Stimulated activated CD8-positive, alpha-beta memory T cell treated with anti-CD3 and anti-CD28 coated beads, Interleukin-7, amount 100 ng/mL, for 4 hours (primary cell): ENCODE data around the gene GAREM1.
"Not testable (repeated sequence)": the region's sequence is repeated elsewhere in the genome, so short reads cannot be mapped to it uniquely, and the experiment has no call there.

Experiments used
- DNase-seq, 2 donors: peaks; one replicate each; pipeline ENCODE4 v3.0.0-alpha.2; 2020; ENCODE audit warnings: low read depth in 2 of 2

The GAREM1 gene

DNA sequence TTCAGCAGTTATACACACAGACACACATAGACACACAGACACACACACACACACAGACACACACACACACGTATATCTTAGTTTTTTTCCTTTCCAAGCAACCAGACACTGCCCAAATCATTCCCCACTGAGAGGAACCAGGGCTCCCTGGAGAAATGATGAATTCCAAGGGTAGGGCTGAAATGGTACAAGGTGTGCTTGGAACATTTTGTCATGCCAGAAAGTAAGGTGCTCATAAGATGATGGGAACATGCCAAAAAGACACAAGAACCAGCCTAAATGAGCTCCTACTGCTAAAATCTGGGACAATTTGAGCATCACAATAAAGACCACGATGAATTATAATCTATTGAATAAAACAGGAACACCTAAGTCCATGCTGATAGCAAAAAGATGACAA lies 177.6 kb downstream of the GAREM1 start:
- no peak for DNase-seq

DNA sequence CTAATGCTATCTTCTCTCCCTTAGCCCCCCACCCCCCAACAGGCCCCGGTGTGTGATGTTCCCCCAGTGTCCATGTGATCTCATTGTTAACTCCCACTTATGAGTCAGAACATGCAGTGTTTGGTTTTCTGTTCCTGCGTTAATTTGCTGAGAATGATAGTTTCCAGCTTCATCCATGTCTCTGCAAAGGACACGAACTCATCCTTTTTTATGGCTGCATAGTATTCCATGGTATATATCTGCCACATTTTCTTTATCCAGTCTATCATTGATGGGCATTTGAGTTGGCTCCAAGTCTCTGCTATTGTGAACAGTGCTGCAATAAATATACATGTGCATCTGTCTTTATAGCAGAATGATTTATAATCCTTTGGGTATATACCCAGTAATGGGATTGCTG lies 179.1 kb downstream of the GAREM1 start:
- not testable (repeated sequence) for DNase-seq

DNA sequence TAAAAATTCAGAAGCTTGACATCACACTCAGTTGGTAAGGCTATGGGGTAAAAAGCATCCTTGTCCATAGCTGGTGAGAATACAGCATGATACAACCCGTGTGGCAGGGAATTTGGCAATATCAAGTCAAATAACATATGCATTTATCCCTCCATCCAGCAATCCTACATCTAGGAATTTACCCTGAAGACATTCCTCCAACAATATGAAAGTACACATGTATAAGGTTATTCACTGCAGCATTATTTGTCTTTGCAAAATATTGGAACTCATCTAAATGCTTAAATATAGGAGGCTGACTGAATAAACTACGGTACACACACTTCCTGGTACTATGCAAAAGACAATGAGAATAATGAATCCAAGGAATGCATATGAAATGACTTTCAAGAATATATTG lies 179.9 kb downstream of the GAREM1 start:
- no peak for DNase-seq

DNA sequence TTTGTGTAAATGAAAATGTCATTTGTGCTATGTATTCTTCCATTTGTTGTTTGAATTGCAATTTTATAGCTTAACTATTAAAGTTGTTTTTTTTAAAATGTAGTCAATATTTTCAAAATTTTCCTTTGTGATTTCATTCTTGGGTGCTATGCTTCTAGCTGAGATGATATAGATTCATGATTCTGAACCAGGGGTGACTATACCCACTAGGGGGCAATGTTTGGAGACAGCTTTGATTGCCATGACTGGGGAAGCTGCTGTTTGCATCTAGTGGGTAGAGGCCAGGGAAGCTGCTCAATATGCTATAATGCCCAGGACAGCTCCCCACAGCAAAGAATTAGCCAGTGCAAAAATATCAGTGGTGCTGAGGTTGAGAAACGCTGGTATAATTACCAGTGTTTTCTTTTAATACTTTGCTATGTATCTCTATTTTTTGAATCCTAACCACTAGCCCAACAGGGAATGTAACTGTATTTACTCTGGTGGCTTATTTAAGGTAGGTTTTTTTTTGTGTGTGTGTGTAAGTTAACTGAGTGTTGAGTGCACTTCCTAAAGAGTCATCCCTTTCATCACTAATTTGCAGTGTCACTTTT lies 181.1 kb downstream of the GAREM1 start:
- DNase-seq, result no peak

DNA sequence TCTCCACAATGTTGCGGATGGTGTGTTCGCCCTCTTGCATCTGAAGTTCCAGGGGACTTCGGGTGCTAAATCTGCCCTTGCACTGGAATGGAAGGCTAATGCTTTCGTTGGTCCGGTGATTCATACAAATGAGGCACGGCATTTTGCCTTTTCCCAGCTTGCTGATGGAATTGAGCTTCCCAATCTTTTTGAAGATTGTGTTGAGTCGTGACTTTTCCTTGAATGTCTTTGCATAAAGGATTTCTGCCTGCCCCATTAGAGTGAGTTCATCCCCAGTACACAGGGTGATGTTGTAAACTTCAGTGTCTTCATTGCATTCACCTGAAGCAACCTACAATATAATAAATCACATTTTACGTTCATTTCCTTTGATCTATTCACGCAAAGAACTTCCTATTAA lies 182.8 kb downstream of the GAREM1 start:
- no peak for DNase-seq

DNA sequence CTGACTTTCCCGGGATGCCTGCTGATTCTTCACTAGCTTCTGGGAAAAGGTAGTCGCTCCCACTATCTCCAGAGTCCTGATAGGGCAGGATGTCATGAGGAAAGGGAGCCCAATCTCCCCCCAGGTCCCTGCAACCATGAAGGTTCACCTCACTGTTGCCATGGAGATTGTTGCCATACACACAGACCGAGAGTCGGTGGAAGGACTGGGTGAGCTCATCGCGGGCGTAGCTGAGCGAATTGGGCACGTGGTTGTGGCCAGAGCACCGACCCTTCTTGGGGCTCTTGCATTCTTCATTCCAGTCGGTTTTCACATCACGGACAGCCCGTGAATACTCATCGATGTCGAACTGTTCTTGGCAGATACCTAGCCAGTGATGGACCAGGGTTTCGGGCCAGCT lies 183.4 kb downstream of the GAREM1 start:
- DNase-seq, result no peak

DNA sequence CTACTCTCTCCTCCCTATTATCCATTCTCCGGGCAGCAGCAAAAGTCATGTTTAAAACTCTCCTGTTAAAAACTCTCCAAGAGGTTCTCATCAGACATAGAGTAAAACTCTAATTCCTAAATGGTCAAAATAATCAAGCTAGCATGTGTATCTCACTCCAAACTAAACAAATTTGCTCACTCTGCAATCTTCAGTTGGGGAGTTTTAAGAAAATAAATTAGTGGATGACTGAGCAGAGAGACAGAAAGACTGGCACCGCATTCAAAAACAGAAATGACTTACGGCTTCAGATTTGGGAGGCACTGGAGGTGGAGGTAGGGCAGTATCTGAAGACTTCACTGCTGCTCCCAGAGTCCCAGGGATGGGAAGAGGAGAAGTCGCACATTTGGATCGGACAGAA lies 183.9 kb downstream of the GAREM1 start:
- no peak for DNase-seq

DNA sequence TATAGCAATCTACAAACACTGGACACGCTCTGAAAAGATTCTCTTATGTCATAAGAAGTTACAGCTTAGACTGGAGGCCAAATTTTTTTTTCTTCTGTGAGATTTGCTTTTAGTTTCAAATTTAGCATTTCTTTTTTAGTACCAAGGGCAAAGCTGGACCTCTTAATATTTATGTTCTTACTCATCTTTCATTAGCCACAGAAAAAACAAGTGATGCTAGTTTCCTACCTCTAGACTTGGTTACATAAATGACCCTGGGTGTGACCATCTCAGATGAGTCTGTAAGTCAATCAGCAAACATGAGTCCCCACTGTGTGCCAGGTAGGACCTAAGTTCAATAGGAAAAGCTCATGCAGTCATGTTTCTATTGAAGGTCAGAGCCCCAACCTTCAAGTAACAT lies 186.4 kb downstream of the GAREM1 start:
- no peak for DNase-seq

DNA sequence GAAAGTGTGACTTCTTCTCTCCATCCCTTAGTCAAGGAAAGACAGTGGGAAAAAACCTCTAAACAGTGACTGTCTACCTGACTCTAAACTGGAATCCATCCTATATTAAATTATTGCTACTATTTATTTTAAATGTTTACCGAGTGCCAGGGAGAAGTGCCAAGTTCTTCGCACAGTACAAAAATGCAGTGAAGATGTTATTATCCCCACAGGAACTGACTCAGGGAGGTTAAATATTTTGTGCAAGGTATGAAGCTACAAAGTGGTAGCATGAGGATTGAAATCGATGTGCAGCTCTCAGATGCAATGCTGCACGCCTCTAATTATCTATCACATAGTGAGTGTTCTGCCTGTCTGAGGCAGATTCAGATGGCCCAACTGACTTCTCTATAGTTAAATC lies 189.8 kb downstream of the GAREM1 start:
- DNase-seq, result no peak

DNA sequence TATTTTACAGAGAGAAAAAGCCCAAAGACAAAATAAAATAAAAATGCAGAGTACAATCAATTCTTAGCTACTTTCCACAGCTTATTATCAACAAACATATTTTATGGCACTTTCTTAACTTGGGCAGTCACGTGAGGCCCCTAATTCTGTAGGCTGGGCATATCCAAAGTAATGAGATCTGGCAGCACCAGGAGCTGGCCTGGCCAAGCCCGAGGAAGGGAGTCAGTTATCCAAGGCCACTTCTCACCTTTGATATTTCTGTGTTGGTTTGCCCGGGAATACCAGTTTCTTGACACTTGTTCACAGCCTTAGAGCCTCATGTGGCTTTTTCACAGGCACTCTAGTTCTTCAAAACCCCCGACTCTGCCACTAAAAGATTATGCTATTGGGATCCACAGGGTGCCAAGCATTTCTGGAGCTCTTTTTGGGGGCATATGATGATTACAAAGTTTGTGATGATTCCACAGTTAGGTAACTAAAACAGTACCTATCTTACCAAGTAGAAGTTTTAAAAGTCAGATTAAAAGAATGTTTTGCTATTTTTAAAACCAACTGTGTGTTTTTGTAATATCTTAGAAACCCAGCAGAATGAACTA lies 190.4 kb downstream of the GAREM1 start:
- DNase-seq, result no peak

DNA sequence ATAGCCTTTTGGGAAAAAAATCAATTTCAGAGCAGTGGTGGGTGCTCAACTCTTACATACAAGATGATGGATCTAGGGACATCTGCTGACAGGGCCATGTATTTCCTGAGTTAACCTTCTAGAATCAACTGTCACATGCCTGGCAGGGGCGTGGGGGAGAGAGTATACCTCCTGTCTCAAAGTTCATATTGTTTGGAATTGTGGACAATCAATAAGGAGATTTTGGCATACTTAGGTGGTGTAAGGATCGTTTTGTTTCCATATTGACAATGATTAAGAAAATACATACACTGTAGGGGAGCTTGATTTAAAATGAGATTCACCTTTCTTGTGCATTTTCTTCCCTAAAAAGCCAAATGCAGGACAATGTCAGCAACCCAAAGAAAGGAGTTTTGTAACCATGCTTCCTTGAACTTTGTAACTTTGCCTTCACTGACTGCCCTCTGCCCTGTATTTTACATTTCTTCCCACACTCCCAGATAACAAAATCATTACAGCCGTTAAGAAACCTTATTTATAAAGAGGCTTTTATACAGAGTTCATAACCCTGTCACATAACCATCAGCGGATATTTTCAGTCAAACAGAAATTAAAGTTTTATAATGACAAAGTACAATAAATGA lies 192.4 kb downstream of the GAREM1 start:
- DNase-seq, result no peak

DNA sequence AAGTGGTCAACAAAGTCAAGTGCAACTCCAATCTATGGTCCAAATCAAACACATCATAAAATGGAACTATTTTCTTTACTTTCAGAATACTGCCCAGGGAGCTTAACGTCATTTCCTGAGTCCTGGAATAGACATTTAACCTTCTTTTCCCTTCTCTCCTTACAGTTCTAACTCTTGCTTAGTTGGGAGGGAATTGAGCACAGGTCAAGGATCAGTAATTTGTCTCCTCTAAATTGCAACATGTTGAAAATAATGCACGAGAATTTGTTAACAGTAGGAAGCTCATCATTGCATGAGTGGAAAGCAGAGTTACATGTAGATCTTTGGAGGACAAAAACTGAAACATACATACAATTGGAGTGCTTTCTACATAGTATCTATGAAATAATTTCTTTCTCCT lies 193.1 kb downstream of the GAREM1 start:
- no peak for DNase-seq

DNA sequence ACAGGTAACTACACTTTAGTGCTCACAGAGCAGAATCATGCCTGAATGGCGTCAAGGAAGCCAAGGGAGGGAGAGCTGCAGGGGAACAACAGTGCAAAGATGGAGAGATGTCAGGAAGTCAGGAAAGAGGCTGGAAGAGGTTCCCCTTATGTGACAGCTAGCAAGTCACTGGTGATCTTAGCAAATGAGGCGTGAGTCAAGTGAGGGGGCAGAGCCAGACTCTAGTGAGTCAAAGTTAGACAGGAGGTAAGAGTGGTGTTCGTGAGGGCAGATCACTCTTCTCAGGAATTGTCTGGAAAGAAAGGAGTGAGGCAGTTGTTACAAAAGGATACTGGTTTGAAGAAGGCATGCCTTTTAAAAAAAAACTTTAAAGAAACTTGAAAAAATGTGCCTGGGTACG lies 193.8 kb downstream of the GAREM1 start:
- DNase-seq, result no peak

DNA sequence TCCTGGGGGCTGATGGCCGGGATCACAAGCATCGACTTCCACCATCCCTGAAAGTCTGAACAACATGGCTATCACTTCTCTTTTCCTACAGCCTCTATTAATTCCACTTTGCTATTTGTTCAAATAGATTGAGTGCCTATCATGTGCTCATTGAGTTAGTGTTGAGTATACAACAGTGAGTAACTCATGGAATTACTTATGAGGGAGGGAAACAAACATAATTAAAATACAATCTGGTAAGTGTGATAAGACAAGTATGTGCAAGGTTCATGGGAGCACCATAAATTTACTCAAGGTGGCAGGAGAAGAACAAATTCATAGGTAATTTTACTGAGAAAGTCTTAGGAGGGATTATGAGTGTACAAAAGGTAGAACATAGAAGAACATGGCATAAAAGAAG lies 194.4 kb downstream of the GAREM1 start:
- DNase-seq, result no peak

DNA sequence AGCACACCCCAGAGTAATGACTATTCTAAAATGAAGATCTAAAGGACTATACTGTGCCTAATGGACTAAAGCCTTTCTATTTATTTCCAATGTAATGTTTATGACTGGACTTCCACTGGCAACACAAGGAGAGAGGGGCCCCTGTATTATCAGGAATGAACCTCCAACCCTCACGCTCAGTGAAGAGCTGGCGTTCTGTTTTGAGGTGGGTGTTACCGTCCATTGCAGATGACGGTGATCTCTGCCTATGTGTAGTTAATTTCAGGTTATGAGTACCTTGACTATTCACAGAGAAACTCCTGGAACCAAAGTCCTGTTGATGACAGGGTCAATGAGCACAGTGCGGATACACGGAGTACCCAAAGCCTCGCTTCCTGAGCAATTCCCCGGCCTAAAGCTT lies 195.5 kb downstream of the GAREM1 start:
- DNase-seq, result no peak

DNA sequence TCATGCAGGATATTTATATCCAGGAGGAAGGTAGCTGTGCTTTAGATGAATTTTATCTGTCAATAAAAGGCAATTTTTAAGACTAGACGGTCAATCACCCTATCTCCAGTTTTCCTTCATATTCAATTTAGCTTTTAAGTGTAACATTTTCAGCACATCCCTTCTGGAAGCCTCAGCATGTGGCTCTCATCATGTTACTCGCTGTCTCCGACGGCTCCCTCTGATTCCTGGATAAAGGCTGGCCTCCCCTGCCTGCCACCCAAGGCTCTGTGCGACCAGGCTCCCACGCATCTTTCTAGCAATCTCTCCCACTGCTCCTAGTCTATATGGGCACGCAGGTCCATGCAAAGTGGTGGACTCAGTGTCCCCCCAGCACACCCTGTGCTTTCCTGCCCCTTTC lies 196.4 kb downstream of the GAREM1 start:
- DNase-seq, result no peak

DNA sequence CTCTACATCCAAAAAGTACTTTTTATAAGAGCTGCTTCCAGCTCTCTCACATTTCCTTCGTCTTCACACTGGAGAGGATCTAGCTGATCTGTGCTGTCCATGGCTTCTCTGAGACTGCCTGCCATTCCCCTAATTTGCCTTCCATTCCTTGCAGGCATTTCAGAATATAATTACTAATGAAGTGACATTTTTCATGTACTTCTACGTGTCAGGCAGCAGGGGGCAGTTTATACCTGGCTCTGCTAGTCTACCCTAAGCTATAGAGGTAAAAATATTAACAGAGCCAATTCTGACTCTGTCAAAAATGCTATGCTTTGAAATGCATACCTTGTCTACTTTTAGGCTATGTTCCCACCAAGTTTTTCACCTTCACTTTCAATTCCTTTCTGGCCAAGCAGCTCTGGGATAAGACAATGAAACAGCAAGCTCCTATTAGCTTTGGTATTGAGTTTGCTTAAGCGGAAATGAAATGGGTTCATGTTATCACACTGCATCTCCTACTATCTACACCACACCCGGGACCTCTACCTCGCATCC lies 198.9 kb downstream of the GAREM1 start:
- no peak for DNase-seq

DNA sequence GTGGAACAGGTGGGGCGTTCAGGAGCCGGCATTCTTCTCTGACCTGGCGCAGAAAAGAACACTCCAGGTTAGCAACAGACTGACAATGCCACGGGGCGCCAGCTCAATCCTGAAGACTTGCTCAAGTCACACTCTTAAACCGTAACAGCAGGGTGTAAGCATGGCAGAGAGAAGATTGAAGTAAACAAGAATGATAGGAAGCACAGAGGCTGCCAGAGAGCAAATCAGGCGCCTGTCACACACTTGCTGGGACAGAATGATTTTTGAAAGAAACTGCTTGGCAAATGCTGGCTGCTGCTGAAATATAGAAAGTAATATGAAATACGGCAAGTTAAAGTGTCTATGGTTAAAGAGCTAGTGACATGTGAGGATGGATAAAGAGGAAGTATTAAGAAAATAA lies 200.3 kb downstream of the GAREM1 start:
- no peak for DNase-seq

DNA sequence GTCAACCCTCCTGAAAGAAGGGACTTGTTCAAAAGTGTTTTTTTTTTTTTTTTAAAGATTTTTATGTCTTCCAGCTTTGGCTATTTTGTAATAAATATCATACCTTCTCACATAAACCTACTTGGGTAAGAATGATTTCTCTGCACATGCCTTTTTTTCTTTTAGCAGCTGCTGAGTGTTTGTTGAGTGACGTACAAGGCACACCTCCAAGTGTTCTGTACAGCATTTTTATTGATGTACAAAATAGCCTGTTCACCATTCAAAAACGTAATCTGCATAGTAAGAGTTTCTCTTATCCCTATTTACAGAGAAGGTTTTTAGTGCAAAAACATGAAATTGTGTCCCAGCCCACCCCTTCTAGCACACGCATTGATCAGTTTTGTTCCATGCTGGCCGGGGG lies 203.2 kb downstream of the GAREM1 start:
- no peak for DNase-seq

DNA sequence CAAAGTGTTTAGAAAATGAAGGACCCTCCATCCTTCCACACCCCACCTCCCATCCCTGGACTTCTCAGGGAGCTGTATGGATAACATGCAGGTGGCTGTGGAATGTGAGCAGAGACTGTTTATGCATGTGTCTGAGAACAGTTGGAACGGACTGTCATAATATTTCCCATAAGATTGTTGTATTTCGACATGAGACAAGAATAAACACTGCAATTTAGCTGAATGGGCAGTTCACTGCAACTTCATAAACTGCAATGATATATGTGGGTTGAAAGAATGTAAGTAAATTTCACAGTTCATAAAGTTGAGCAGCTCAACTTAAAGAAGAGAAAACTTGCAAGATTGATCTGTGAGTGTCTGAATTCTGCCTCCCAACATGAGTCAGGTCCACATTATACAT lies 206.3 kb downstream of the GAREM1 start:
- DNase-seq, result no peak

DNA sequence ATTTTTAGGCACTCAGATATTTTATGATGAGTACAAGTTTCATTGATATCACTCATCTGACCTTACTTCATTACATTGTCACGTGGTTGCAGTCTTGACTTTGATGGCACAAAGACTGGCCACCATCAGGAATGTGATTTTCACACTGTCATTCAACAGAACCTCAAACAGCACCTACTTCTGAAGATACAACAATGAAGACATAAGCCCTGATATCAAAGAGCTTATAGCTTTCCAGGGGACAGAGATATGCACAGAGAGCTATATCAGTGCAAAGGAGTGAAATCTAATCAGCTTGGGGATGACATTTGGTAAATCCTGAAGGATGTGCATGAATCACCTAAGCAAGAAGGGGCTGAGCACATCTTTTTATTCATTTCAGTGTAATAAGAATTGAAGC lies 208.6 kb downstream of the GAREM1 start:
- no peak for DNase-seq

DNA sequence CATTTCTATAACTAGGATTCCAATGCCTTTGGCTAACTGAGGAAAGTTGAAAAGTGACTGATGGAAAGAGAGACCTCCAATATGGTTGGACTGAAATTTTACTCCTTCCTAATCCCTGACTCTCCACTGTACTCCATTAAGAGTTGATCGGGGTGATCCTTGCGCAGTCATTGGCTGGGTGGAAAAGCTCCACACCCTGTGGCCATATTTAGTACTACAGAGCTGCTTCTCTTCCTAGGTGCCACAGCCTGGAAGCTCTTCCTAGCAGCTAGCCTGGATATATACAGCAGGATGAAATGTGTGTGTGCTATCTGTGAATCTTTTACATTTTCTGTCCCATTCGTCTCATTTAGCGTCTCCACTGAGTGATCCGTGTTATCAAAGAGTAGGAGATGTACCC lies 209.7 kb downstream of the GAREM1 start:
- DNase-seq, result no peak

DNA sequence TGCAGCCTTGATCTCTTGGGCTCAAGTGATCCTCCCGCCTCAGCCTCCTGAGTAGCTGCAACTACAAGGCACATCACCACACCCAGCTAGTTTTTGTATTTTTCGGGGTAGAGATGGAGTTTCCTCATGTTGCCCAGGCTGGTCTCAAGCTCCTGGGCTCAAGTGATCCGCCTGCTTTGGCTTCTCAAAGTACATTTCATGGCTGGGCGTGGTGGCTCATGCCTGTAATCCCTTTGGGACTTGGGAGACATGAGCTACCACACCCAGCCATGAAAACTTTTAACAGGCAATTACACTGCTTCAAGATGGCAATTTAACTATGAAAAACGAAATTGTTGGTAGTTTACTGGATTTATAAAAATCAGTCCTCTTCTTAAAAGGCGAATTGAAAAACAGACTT lies 211.1 kb downstream of the GAREM1 start:
- no peak for DNase-seq
